ENCODE results near the gene DRAM2. TPM values are rescaled to one million over a fixed set of nuclear protein-coding genes. Genes with fewer than 3 reads are reported as not detected.

The DRAM2 gene
- total RNA-seq, 1 experiment from 2014 or later, result 26.4 TPM

DNA sequence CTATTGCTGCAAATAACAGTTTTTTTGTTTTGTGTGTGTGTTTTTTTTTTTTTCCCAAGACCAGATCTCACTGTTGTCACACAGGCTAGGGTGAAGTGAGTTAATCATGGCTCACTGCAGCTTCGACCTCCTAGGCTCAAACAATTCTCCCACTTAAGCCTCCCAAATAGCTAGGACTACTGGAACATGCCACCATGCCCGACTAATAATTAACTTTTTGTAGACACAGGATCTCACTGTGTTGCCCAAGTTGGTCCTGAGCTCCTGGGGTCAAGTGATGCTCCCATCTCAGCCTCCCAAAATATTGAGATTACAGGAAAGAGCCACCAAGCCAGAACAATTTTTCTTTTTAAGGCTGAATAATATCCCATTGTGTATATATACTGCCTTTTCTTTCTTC is 34.9 kb downstream of the DRAM2 start:
- TF ChIP-seq YY1 (IDR thresholded peaks at IDR 0.05; ENCODE audit: extremely low read depth, insufficient replicate concordance, low read depth, low read length) (no peak), TCF7L2 (IDR thresholded peaks at IDR 0.05; ENCODE audit: borderline replicate concordance, extremely low read depth, insufficient read depth, insufficient read length) (no peak), POLR2AphosphoS5 (IDR thresholded peaks at IDR 0.05; ENCODE audit: low read depth, low read length) (no peak), JUND (IDR thresholded peaks at IDR 0.05) (no peak), POLR2A (IDR thresholded peaks at IDR 0.05; ENCODE audit: borderline replicate concordance, extremely low read depth, insufficient read depth, insufficient read length) (no peak), CEBPB (IDR thresholded peaks at IDR 0.05; ENCODE audit: low read depth) (no peak)
- TF ChIP-seq, protein P1, sequence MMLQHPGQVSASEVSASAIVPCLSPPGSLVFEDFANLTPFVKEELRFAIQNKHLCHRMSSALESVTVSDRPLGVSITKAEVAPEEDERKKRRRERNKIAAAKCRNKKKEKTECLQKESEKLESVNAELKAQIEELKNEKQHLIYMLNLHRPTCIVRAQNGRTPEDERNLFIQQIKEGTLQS (IDR thresholded peaks at IDR 0.05), result no peak
- TF ChIP-seq, protein P2, sequence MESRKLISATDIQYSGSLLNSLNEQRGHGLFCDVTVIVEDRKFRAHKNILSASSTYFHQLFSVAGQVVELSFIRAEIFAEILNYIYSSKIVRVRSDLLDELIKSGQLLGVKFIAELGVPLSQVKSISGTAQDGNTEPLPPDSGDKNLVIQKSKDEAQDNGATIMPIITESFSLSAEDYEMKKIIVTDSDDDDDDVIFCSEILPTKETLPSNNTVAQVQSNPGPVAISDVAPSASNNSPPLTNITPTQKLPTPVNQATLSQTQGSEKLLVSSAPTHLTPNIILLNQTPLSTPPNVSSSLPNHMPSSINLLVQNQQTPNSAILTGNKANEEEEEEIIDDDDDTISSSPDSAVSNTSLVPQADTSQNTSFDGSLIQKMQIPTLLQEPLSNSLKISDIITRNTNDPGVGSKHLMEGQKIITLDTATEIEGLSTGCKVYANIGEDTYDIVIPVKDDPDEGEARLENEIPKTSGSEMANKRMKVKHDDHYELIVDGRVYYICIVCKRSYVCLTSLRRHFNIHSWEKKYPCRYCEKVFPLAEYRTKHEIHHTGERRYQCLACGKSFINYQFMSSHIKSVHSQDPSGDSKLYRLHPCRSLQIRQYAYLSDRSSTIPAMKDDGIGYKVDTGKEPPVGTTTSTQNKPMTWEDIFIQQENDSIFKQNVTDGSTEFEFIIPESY (IDR thresholded peaks at IDR 0.05; ENCODE audit: extremely low read depth, insufficient replicate concordance, low read length), result no peak
- Histone ChIP-seq H3K27me3 (ENCODE audit: insufficient read depth, low read length) (no peaks in the 10 kb centered on the region), H3K27ac (ENCODE audit: low read depth, low read length) (no peak overlapping the region), H3K9me3 (ENCODE audit: control insufficient read depth in 1 of 2, insufficient read depth in 1 of 2, low read depth in 1 of 2, low read length in 2 of 2) (no peaks in the 10 kb centered on the region), H3K4me2 (ENCODE audit: low read length) (no peak overlapping the region), H3K79me2 (ENCODE audit: insufficient read depth, low read length) (no peaks in the 10 kb centered on the region), H4K20me1 (ENCODE audit: insufficient read depth) (no peaks in the 10 kb centered on the region), H3K4me1 (ENCODE audit: control insufficient read depth in 1 of 2, insufficient read depth in 2 of 2, low read length in 2 of 2) (peaks cover 0 to 11% of the 10 kb centered on the region in 2 experiments; a peak in 2 of 4 replicates), H3K9me2 (ENCODE audit: insufficient read depth) (no peaks in the 10 kb centered on the region), H3K9ac (ENCODE audit: low read length) (no peak overlapping the region), H3K36me3 (ENCODE audit: control insufficient read depth in 1 of 2, insufficient read depth in 2 of 2, low read length in 2 of 2) (no peaks in the 10 kb centered on the region), H2AFZ (ENCODE audit: low read depth, low read length, poor library complexity, severe bottlenecking) (no peak overlapping the region), H3K4me3 (replicated peaks in 1 of 2; ENCODE audit: low read depth in 1 of 2, low read length in 2 of 2) (no peak overlapping the region)
- BruUV-seq (replicated peaks), result no TSS peak
- ChIA-PET POLR2A (no interaction called here), CTCF (no interaction called here), RAD21 (ENCODE audit: low non-redundant PET in 1 of 2, low total read pairs in 2 of 2, uncharacterized antibody in 2 of 2, unreplicated experiment in 2 of 2) (interaction anchor here in 1 of 2 experiments (0.7 kb wide), 1 partner anchor 269 kb away, joined by 3 read pairs; no protein-coding TSS in a partner anchor)
- no peak for DNase-seq (ENCODE audit: low read depth, low spot score)
- intact Hi-C loops (cut with micrococcal nuclease), result no loop called here
- no peak for ATAC-seq
